Adrenal gland (tissue), 12 donors: ENCODE data around the gene KDM4C. TPM values are rescaled to one million over a fixed set of nuclear protein-coding genes. Genes with fewer than 3 reads are reported as not detected.

Source experiments
- DNase-seq, 7 donors: peaks; one replicate each; pipeline ENCODE4 v3.0.0-alpha.2; 2019 to 2020
- H3K27ac ChIP-seq, 5 donors: fragments of 200-600 bp; sonication (generic) in 4 of 5; 1 replicate in 3 of 5; 2 replicates in 2 of 5; pipeline versions ENCODE4 v1.5.1 to v1.8.0; 2016 to 2020; ENCODE audit warnings: mild to moderate bottlenecking in 1 of 5
- H3K27me3 ChIP-seq: fragments of 200-600 bp; 2 replicates; pipeline ENCODE4 v1.8.0; 2021
- H3K36me3 ChIP-seq, 2 donors: fragments of 200-600 bp; replicated peaks in 1 of 2; 1 replicate in 1 of 2; 2 replicates in 1 of 2; pipeline versions ENCODE4 v1.5.1 to v1.8.0; 2018 to 2022
- H3K4me1 ChIP-seq, 2 donors: fragments of 200-600 bp; replicated peaks in 1 of 2; 1 replicate in 1 of 2; 2 replicates in 1 of 2; pipeline versions ENCODE4 v1.5.1 to v1.8.0; 2018 to 2021
- H3K4me3 ChIP-seq, 4 donors: fragments of 200-600 bp; sonication (generic) in 3 of 4; one replicate each; pipeline ENCODE4 v1.5.1; 2016 to 2018
- H3K9me3 ChIP-seq, 3 donors: fragments of 200-600 bp; sonication (generic) in 1 of 3; replicated peaks in 1 of 3; 1 replicate in 2 of 3; 2 replicates in 1 of 3; pipeline versions ENCODE4 v1.5.1 to v1.8.0; 2016 to 2021
- CTCF ChIP-seq, 6 experiments: fragments of 450-650 bp in 4 of 6; fragments of 200-600 bp in 2 of 6; sonication (generic) in 1 of 6; IDR thresholded peaks; 1 replicate in 5 of 6; 2 replicates in 1 of 6; pipeline versions ENCODE4 v1.5.1 to v1.8.0; 2016 to 2021; ENCODE audit warnings: antibody characterized with exemption in 6 of 6, mild to moderate bottlenecking in 2 of 6, moderate library complexity in 1 of 6
- POLR2A ChIP-seq, 2 donors: fragments of 450-650 bp; IDR thresholded peaks; one replicate each; pipeline ENCODE4 v1.6.1; 2017; ENCODE audit warnings: antibody characterized with exemption in 2 of 2, mild to moderate bottlenecking in 2 of 2, moderate library complexity in 1 of 2
- WGBS, 4 donors: extraction: QIAGEN DNeasy Blood & Tissue Kit in 2 of 4; methylation state at CpG; one replicate each; pipeline versions ENCODE4 v1.1.5 to v1.1.7; 2013 to 2017; 5-methylcytosine and 5-hydroxymethylcytosine counted together
- intact Hi-C, 2 donors: fragments of 100-400 bp; cut with DNase I; formaldehyde crosslinking; loops; one replicate each; pipeline versions ENCODE4 v1.14.1 to v1.15.0; 2022 to 2023
- polyA plus RNA-seq, 3 donors: library from polyadenylated mRNA; stranded (reverse); fragments of 200-250 nt in 2 of 3; fragments of 350-450 nt in 1 of 3; fragmentation: Illumina TruSeq in 1 of 3; extraction: RNeasy Lipid Tissue Mini Kit (QIAGEN cat#74804) in 1 of 3; gene quantifications; one replicate each; pipeline ENCODE4 v1.2.3, GENCODE V29; 2013 to 2014
- total RNA-seq, 9 donors: library from RNA; depleted of rRNA in 4 of 9; stranded (reverse); fragments of >200 nt in 4 of 9; fragments of 120-200 nt in 1 of 9; fragmentation: NEBNext Ultra II Directional in 1 of 9; extraction: Animal tissue kit (Norgen Biotek cat#: 25700) in 1 of 9; gene quantifications; one replicate each; pipeline versions ENCODE4 v1.1.0 to v1.2.4, GENCODE V29; 2013 to 2023
- donor health status: healthy with polysubstance abuse.
- donor health status: Bipolar disorder and iron deficiency.
- donor health status: DM: yes; HTN: yes; CAD: no.
- donor health status: DM: no; HTN: no; CAD: no.
- donor health status: DM: no; HTN: no; CAD: no.
- donor health status: DM: yes; HTN: yes; CAD: no.

Gene KDM4C
- total and polyA plus RNA-seq, 12 donors: 7.9 to 33.4 (median 23.3) TPM

DNA sequence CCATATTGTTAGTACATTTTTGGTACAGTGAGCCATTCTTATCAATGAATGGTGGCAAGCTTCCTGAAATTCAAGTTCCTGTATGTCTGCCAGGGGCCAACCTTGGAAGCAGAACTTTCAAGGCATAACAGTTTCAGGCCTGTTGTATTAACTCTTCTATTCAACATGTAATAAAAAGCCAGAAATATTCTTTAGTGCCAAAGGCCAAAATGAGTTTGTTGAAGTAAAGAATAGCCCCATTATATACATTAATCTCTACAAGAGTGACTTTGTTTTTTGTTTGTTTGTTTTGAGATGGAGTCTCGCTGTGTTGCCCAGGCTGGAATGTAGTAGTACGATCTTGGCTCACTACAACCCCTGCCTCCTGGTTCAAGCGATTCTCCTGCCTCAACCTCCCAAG lies 321.3 kb downstream of the KDM4C start:
- 95 to 97% (median 96%) methylated on average over 3 of the region's 3 CpGs for WGBS, 4 donors
- intact Hi-C loops: no loop called here
- H3K4me1 ChIP-seq: peaks cover 0 to 4% of the 10 kb centered on the region in 2 donors
- TF ChIP-seq POLR2A (IDR thresholded peaks at IDR 0.05): no peak
- no peak for TF ChIP-seq CTCF (IDR thresholded peaks at IDR 0.05)
- no peak overlapping the region for H3K4me3 ChIP-seq
- no peak overlapping the region for H3K27ac ChIP-seq
- no peak for DNase-seq
- peaks cover 0 to 8% of the 10 kb centered on the region in 2 donors for H3K36me3 ChIP-seq
- no peaks in the 10 kb centered on the region for H3K27me3 ChIP-seq
- no peaks in the 10 kb centered on the region for H3K9me3 ChIP-seq

DNA sequence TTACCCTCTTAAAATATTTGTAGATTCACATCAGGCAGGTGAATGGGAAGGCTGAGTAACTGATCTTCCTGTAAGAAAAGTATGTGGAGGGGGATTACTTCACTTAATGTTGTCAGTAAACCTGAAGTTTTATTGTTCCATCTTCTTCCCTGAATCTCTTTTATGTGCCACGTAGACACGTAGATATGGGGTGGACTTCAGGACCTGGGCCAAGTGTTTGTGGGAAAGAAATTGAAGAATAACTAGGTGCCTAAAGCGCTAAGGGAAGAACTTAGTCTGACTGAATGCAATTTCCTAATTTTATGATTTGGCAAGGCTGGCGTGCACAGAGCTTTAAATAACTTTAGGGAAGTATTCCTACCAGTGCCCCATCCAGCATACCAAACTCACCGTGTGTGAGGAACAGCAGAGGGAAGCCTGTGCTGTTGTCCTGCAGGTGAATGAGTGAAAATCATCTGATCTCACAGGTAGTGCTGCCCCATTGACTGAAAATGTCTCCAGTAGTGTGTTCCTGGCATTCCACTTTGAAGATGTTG lies 323.4 kb downstream of the KDM4C start:
- no peak overlapping the region for H3K4me3 ChIP-seq
- H3K27me3 ChIP-seq: no peaks in the 10 kb centered on the region
- intact Hi-C loops: no loop called here
- H3K9me3 ChIP-seq: no peaks in the 10 kb centered on the region
- H3K27ac ChIP-seq: no peak overlapping the region
- TF ChIP-seq CTCF (IDR thresholded peaks at IDR 0.05) (no peak), POLR2A (IDR thresholded peaks at IDR 0.05) (no peak)
- peaks cover 0 to 4% of the 10 kb centered on the region in 2 donors for H3K4me1 ChIP-seq
- 80 to 84% (median 82%) methylated on average over 5 of the region's 5 CpGs for WGBS, 4 donors
- DNase-seq: no peak
- peaks cover 0 to 8% of the 10 kb centered on the region in 2 donors for H3K36me3 ChIP-seq

DNA sequence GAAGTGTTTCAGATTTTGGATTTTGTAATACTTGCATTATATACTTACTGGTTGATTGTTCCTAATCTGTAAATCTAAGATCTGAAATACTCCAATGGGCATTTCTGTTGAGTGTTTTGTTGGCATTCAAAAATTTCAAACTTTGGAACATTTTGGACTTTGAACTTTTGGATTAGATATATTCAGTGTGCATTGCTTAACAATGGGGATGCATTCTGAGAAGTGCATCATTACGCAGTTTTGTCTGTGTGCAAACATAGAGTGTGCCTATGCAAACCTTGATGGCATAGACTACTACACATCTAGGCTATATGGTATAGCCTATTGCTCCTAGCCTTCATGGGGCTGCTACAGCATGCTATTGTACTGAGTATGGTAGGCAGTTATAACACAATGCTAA lies 325.4 kb downstream of the KDM4C start:
- intact Hi-C loops: no loop called here
- WGBS, 4 donors: 95 to 100% (median 98%) methylated on average over 1 of the region's 1 CpG
- TF ChIP-seq CTCF (IDR thresholded peaks at IDR 0.05): no peak
- no peak for TF ChIP-seq POLR2A (IDR thresholded peaks at IDR 0.05)

GRCh38 chr9:7085357-7085756 lies 327.6 kb downstream of the KDM4C start:
- Histone ChIP-seq H3K4me1 (no peaks in the 10 kb centered on the region), H3K27me3 (no peaks in the 10 kb centered on the region)
- intact Hi-C loops: no loop called here

More for the DNA sequence above, 325.4 kb downstream of the KDM4C start:
- Histone ChIP-seq H3K36me3 (no peaks in the 10 kb centered on the region), H3K9me3 (no peaks in the 10 kb centered on the region), H3K4me3 (no peak overlapping the region), H3K27ac (no peak overlapping the region), H3K4me1 (peaks cover 0 to 4% of the 10 kb centered on the region in 2 donors), H3K27me3 (no peaks in the 10 kb centered on the region)
- no peak for DNase-seq

More at GRCh38 chr9:7085357-7085756, 327.6 kb downstream of the KDM4C start:
- Histone ChIP-seq H3K4me3 (no peak overlapping the region), H3K9me3 (no peaks in the 10 kb centered on the region), H3K36me3 (no peaks in the 10 kb centered on the region), H3K27ac (no peak overlapping the region)
- TF ChIP-seq CTCF (IDR thresholded peaks at IDR 0.05): no peak
- TF ChIP-seq POLR2A (IDR thresholded peaks at IDR 0.05): no peak
- DNase-seq: no peak
- WGBS, 4 donors: 93 to 98% (median 94%) methylated on average over 4 of the region's 4 CpGs
